ENCODE data around the gene IGF2BP1.

DNA sequence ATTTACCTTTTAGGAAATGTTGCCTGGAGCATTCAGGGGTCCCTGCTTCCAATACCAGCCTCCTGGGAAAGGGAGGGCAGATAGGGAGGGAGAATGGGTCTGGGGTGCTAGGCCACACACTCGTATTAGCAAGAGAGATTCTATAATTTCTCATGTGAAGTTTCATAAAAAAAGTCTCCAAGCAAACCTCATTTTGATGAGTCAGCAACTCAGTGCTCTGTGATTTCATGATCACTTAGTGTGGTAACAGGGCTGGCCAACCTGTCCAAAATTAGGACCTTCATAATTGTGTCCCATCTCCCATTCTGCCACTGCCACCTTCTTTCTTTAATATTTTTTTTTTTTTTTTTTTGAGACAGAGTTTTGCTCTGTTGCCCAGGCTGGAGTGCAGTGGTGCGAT, 41.4 kb downstream of the IGF2BP1 start:
- TF ChIP-seq, protein P1, sequence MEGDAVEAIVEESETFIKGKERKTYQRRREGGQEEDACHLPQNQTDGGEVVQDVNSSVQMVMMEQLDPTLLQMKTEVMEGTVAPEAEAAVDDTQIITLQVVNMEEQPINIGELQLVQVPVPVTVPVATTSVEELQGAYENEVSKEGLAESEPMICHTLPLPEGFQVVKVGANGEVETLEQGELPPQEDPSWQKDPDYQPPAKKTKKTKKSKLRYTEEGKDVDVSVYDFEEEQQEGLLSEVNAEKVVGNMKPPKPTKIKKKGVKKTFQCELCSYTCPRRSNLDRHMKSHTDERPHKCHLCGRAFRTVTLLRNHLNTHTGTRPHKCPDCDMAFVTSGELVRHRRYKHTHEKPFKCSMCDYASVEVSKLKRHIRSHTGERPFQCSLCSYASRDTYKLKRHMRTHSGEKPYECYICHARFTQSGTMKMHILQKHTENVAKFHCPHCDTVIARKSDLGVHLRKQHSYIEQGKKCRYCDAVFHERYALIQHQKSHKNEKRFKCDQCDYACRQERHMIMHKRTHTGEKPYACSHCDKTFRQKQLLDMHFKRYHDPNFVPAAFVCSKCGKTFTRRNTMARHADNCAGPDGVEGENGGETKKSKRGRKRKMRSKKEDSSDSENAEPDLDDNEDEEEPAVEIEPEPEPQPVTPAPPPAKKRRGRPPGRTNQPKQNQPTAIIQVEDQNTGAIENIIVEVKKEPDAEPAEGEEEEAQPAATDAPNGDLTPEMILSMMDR (IDR thresholded peaks at IDR 0.05) = no peak
- TF ChIP-seq POLR2A (IDR thresholded peaks at IDR 0.05) = no peak
- no peak for TF ChIP-seq EP300 (IDR thresholded peaks at IDR 0.05)
- TF ChIP-seq POLR2AphosphoS5 (IDR thresholded peaks at IDR 0.05) = no peak

Measured in sigmoid colon (tissue), 4 donors.